ENCODE measurements around the gene JDP2.
A peak's percentile ranks its signal among the peaks of the same experiment; 100 is the strongest.

The JDP2 gene

GRCh38 chr14:75449696-75450095, 21.9 kb downstream of the JDP2 start:
- TF ChIP-seq, protein P1, sequence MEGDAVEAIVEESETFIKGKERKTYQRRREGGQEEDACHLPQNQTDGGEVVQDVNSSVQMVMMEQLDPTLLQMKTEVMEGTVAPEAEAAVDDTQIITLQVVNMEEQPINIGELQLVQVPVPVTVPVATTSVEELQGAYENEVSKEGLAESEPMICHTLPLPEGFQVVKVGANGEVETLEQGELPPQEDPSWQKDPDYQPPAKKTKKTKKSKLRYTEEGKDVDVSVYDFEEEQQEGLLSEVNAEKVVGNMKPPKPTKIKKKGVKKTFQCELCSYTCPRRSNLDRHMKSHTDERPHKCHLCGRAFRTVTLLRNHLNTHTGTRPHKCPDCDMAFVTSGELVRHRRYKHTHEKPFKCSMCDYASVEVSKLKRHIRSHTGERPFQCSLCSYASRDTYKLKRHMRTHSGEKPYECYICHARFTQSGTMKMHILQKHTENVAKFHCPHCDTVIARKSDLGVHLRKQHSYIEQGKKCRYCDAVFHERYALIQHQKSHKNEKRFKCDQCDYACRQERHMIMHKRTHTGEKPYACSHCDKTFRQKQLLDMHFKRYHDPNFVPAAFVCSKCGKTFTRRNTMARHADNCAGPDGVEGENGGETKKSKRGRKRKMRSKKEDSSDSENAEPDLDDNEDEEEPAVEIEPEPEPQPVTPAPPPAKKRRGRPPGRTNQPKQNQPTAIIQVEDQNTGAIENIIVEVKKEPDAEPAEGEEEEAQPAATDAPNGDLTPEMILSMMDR (IDR thresholded peaks at IDR 0.05; ENCODE audit: low read depth, low read length): no peak
- DNase-seq (ENCODE audit: extremely low read depth, low read depth): no peak

GRCh38 chr14:75450381-75451276, 22.8 kb downstream of the JDP2 start:
- TF ChIP-seq, protein P1 (IDR thresholded peaks at IDR 0.05; ENCODE audit: low read depth, low read length): no peak
- DNase-seq (ENCODE audit: extremely low read depth, low read depth): no peak

DNA sequence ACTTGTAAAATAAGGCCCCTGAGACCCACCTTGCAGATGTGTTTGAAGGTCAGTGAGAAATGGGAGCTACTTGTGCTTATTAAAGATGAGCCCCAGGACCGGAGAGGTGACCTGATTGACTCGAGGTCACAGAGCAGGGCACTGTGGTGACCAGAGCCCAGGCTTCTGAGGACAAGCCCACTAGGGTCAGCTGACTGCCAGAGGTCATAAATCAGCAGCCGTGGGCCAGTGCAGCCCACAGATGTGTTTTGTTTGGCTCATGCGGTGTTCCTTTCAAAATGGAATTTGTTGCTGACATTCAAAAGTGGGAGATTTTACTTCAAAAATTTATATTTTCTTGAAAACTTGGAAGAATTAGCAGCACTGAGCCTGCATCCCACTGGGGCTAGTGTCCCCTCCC, 24.5 kb downstream of the JDP2 start:
- no peak for DNase-seq (ENCODE audit: extremely low read depth, low read depth)
- TF ChIP-seq, protein P1 (IDR thresholded peaks at IDR 0.05; ENCODE audit: low read depth, low read length): no peak

DNA sequence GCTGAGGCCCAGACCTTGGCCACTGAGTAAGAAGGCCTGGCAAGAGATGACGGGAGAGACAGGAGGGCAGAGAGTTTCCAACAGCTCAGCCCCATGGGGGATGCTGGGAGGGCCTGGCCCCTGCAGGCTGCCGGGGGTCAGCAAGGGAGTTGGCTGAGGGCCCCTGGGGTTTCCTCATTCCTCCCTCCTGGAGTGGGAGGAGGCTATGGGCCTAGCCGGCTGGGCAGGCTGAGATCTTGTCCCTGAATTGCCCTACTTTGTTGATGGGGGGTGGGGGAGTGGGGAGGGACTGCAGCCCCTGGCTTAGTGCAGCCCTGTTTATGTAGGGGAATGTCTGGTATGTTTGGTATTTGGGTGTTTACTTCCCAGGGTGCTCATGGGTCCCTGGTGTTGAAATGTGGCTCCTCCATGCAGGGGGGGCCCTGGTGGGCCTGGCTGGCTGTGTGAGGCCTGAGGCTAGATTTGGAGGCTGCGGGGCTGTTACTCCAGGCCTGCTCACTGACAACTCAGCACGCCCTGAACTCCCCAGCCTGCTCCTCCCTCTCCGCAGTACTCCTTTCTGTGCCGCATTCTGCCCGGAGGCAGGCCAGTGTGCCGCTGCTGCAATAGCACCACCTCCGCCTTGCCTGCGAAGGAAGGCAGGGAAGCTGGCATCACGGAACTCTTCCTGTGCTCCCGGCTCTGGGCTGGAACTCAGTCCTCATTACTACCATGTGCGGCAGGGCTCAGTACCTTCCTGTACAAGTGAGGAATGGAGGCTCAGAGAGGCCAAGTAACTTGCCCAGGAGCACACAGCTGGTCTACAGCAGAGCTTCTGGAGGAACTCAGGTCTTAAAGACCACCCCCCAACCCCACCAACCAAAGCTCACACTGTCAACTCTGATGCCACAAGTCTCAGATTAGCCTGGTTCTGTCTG, 25.3 kb downstream of the JDP2 start:
- DNase-seq (ENCODE audit: extremely low read depth, low read depth): peak; percentile 80
- TF ChIP-seq, protein P1 (IDR thresholded peaks at IDR 0.05; ENCODE audit: low read depth, low read length): no peak; the same call in 1 of the 2 replicates

DNA sequence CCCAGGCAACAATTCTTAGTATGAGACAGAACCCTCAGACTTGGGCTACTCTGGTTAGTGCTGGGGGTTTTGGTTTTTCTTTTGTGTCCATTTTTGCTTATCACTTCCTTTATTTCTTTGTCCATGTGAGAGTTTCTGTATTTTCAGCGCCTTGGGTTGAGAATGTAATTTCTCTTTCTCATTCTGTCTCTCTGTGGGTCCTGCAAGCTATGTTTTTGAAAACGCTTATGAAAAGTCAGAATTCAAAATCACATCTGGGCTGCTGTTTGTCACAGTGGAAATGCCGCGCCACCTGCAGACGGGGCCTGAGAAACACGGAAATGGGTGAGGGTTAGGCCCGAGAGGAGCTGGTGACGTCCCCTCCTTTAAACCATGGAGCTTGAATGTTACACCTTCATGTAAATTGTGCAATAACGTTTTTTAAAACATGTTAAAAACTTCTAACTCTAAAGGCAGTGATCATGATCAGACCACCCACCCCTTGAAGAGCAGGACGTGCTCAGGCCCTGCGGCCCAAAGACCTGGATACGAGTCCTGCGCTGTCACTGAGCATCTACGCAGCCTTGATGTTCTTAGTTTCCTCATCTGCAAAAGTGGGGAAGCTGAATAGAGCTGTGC, 26.1 kb downstream of the JDP2 start:
- TF ChIP-seq, protein P1 (IDR thresholded peaks at IDR 0.05; ENCODE audit: low read depth, low read length): no peak
- no peak for DNase-seq (ENCODE audit: extremely low read depth, low read depth)

GRCh38 chr14:75454963-75455546, 27.2 kb downstream of the JDP2 start:
- TF ChIP-seq, protein P1 (IDR thresholded peaks at IDR 0.05; ENCODE audit: low read depth, low read length): no peak
- DNase-seq (ENCODE audit: extremely low read depth, low read depth): peak; percentile 30

All from AG09319 (cell line).